Kasumi-1 (cell line): ENCODE data around the gene RIF1.
"Not testable (repeated sequence)": the region's sequence is repeated elsewhere in the genome, so short reads cannot be mapped to it uniquely, and the experiment has no call there.

ENCODE experiments used
- DNase-seq, 2 experiments: peaks; one replicate each; lab custom pipeline; 2025; lab: John Stamatoyannopoulos, UW

RIF1 gene

DNA sequence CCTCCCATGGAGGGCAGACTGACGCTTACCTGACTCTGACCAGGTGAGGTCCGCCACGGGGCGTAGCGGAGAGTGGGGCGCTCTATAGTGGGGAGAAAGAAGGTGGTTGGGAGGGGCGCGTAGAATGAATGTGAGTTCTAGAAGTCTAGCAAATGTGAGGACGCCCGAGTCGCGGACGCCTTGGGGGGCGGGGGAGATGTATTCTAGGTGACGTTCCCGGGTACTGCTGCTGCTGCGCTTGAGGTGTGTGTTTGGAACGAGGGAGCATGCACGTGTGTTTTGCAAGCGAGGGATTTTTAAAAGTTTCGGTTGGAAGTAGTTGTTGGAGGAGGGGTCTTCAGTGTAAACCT is 758 bp downstream of the RIF1 start:
- DNase-seq: peak; percentile 34 to 61

- no peak for DNase-seq
Measured at GRCh38 chr2:151417650-151418049, 7.9 kb downstream of the RIF1 start.

DNA sequence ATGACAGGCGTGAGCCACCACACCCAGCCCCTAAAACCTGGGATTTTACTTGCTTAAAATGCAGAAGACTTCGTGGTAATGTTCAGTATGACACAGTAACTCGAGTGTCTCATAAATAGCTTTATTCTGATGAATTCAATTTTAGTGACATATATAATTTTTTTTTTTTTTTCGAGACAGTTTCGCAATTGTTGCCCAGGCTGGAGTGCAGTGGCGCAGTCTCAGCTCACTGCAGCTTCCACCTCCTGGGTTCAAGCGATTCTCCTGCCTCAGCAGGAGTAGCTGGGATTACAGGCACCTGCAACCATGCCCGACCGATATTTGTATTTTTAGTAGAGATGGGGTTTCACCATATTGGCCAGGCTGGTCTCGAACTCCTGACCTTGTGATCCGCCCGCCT is 12.0 kb downstream of the RIF1 start:
- DNase-seq: not testable (repeated sequence)

DNA sequence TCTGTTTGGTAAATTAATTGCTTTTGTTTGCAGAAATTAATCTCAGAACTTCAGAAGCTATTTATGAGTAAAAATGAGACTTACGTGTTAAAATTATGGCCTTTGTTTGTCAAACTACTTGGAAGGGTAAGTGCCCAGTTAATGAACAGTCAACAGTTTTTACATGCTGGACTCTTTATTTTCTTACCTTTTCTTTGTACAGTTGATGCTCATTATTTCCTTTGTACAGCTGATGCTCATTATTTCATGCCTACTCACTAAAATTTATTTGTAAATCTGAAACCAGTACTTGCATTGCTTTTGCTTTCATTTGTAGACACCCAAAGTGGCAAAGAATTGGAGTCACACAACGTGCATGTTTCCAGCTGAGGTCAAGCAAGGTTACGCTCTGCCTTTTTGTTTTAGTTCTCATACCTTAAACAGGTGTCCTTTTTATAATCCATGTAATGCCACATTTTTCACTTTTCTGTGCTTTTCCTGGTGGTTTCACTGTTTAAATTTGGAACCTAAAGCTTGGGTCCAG is 13.3 kb downstream of the RIF1 start:
- DNase-seq: no peak

GRCh38 chr2:151423760-151424159 is 14.1 kb downstream of the RIF1 start:
- DNase-seq: no peak

DNA sequence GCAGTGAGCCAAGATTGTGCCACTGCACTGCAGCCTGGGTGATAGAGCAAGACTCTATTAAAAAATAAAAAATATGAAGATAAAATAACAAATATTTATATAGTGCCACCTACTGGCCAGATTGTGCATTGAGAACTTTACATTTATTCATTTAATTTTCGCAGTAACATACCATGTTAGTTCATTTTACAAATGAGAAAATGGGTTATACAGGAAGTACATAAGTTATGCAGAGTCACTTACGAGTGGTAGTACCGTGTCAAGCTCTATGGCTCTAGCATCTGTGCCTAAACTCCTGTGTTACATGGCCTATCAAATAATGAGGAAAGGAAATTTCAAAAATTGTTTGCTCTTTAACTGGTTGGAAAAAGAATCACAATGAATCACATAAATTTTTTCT is 27.9 kb downstream of the RIF1 start:
- peak; percentile 54 to 67 for DNase-seq

DNA sequence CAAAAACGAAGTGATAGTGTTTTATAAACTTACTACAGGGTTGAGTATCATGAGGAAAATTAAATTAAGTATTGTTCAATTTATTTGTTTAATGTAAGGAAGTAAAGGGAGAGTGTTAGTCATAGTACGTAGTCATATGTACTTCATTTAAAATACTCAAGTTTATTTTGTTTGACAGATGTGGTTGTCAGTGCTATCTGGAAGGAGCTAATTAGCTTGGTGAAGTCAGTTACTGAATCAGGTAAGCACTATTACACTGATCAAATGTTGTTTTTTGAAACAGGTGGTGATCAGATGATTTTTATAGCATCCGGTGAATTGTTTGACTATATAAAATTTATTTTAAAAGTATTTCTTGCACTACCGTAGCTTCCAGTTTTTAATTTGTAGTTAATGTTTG is 28.8 kb downstream of the RIF1 start:
- no peak for DNase-seq

DNA sequence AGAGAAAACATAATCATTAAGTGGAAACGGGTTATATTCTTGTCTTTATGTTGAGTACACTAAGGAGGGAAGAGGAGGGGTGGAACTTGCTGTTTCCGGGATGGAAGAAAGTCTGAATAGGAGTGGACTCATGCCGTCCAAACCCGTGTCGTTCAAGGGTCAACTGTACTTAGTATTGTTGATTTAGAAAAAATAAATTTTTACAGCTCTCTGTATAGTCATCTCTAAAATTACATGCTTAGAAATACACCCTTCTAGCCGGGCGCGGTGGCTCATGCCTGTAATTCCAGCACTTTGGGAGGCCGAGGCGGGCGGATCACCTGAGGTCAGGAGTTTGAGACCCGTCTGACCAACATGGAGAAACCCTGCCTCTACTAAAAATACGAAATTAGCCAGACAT is 29.4 kb downstream of the RIF1 start:
- no peak for DNase-seq

DNA sequence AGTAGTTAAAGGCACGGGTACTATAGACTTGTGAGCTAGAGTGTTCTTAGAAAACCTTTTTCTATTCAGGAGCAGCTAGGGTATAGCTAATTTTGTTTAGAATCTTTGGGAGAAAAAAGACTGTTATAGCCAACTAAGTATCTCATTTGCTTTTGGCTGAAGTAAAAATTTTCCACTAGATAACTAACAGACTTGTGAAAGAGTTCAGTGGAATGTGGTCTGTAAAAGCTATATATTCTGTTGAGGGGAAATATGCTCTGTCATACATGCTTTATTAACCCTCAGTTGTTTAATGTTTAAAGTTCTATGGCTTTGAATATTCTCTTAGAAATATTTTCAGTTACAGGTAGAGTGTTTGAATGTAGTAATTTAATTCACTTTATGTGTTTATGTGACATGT is 49.7 kb downstream of the RIF1 start:
- DNase-seq: no peak

DNA sequence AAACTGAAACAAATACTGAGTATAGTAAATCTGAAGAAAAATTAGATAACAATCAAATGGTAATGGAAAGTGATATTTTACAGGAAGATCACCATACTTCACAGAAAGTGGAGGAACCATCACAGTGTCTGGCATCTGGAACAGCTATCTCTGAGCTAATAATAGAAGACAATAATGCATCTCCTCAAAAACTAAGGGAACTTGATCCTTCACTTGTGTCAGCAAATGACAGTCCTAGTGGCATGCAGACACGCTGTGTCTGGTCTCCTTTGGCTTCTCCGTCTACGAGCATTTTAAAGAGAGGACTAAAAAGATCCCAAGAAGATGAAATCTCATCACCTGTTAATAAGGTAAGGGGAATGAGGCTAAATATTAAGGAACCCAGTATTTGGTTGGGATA is 56.1 kb downstream of the RIF1 start:
- no peak for DNase-seq

DNA sequence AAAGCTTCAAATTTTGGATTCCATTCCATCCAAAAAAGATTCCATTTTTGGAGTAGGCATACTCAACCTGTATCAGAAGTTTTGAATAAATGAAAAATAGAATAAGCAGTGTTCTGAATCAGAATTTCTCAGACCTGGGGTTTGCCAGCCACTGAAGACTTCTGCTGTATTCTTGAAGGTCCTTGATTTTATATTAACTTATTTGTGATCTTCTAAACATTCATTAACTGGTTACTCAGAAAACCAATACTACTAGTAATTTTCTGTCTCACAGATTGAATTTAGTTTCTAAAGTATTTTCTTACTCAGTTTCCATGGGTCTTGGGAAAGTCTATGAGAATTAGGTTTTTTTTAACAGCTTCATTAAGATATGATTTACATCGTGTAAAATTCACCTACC is 60.9 kb downstream of the RIF1 start:
- DNase-seq: no peak

DNA sequence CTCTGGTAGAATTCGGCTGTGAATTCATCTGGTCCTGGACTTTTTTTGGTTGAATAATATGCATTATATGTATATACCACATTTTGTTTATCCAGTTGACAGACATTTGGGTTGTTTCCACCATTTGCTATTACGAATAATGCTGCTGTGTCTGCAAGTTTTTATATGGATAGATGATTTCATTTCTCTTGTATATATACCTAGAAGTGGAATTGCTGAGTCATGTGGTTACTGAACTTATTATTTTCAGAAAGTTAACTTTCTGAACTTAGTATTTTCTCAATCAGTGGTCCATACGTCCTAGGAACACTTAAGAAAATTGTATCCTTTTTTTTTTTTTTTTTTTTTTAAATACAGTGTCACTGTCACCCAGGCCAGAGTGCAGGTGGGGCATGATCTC is 63.3 kb downstream of the RIF1 start:
- DNase-seq: no peak

GRCh38 chr2:151475071-151475470 is 65.4 kb downstream of the RIF1 start:
- DNase-seq: no peak

GRCh38 chr2:151476287-151476686 is 66.6 kb downstream of the RIF1 start:
- no peak for DNase-seq

DNA sequence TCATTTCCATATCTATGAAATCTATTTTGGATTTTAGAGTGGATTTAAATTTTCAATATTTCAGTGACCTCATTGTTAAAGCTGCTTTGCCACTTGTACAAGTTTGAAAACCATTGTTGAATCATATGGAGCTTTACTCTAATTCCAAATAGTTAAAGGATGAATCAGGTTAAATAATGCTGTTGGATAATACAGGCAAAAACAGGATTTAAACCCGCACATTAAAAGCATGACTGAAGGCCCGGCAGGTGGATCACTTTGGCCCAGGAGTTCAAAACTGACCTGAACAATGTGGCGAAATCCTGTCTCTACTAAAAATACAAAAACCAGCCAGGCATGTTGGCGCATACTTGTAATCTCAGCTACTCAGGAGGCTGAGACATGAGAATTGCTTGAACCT is 68.3 kb downstream of the RIF1 start:
- no peak for DNase-seq

- no peak for DNase-seq
Measured at GRCh38 chr2:151481744-151482143, 72.0 kb downstream of the RIF1 start.

GRCh38 chr2:151482171-151482725 is 72.5 kb downstream of the RIF1 start:
- DNase-seq: no peak

DNA sequence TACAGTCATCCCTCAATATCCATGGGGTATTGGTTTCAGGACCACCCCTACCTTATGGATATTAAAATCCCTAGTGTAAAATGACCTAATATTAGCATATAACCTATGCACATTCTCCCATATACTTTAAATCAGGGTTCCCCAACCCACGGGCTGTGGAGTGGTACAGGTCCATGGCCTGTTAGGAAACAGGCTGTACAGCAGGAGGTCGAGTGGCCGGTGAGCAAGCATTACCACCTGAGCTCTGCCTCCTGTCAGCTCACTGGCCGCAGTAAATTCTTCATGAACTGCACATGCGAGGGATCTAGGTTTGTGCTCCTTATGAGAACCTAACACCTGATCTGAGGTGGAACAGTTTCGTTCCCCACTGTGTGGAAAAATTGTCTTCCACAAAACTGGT is 73.8 kb downstream of the RIF1 start:
- DNase-seq: no peak

GRCh38 chr2:151484100-151484499 is 74.4 kb downstream of the RIF1 start:
- no peak for DNase-seq

DNA sequence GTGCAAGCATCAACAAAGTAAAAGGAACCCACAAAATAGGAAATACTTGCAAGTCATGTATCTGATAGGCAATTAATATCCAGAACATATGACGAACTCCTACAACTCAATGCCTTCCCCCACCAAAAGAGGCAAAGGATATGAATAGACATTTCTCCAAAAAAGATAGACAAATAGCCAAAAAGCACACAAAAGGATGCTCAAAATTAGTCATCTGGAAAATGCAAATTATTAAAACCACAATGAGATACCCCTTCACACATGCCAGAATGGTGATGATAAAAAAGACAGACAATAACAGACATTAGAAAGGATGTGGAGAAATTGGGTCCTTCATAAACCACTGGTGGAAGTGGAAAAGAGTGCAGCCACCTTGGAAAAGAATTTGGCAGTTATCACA is 76.4 kb downstream of the RIF1 start:
- DNase-seq: no peak

DNA sequence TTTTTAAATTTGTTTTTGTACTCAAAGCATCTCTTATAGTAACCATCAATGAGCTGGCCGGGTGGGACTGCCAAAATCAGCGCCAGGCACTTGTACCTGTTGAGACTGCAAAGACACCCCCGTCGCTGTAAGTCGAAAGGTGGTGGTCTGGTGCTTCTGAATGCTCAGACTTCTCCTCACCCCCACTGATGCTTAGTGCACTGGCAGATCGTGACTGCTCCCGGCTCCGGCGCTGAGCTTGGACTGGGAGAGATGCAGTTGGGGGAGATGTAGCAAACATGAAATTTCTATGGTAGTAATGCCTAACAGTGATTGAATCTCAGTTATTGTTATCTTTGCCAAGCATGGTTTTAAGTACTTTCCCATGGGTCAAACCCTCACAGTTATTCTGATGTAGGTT is 80.6 kb downstream of the RIF1 start:
- DNase-seq: no peak

DNA sequence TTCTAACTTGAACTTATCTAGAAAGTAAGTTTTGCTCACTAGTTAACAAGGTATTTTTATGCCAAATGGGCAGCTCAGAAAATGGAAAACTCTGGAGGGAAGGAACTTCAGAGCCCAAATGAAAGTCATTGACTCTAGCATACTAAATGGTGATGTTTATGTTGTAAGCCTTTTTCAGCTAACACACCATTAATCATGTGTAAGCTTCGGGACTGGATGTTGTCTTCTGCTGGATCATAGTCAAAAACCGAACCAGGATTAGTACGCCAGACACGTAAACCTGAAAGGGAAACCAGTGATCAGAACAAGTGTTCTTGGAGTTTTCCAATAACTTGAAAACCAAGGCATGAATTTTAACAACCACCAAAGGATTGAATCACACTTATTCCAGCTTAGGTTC is 81.8 kb downstream of the RIF1 start:
- DNase-seq: no peak

DNA sequence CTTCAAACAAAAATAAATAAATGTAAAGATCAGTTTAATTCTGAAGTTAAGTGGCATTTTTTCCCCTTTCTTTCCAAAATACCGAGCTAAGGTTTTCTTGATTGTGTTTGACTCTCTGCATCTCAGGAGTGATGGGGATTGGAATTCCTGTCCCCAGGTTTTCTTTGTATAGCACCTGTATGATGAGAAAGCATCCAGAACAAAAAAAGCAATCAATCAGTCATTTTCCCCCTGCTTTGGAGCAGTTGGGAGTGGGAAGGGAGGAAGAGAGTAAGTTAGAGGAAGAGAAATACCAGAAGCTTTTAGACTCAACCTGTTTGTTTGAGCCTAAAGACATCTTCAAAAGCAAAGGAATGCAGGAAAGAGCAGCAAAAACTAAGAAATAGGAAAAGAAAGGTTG is 88.5 kb downstream of the RIF1 start:
- DNase-seq: no peak

GRCh38 chr2:151506170-151506569 is 96.5 kb downstream of the RIF1 start:
- no peak for DNase-seq

- no peak for DNase-seq
Measured at GRCh38 chr2:151508519-151508918, 98.8 kb downstream of the RIF1 start.
